GM12865 (cell line): ENCODE results near the gene GRAMD4.

Experiments
- DNase-seq: peaks from one replicate; pipeline ENCODE4 v3.0.0; 2010; ENCODE audit warnings: low read depth
- H3K4me3 ChIP-seq: 2 replicates; pipeline ENCODE4 v1.5.1; 2011; ENCODE audit warnings: mild to moderate bottlenecking, low read depth, low read length, control low read depth
- TF ChIP-seq, protein P1 (sequence below): IDR thresholded peaks from 2 replicates; pipeline ENCODE4 v1.5.1; 2011; ENCODE audit warnings: low read length, control low read depth, low read depth, inconsistent platforms; ENCODE audit not compliant: insufficient read depth; ENCODE audit errors: missing control alignments

The GRAMD4 gene

DNA sequence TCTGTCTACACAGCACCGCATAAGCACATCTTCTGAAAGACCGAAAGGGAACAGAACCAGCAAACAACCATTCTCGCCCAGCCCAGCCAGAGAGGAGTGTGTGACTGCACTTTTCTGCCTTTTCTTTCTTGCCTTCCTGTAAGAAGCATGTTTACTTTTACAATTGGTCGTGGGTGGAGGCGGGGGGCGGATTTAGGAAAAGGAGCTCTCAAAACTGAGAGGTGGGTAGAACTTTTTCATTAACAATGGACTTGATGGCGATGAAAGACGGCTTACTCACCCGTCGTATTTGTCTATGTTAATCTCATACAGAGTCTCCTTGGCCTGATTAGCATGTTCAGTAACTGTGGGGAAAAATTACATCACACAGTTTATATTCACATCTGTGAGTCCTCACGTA lies 90.6 kb downstream of the GRAMD4 start:
- no peak overlapping the region for H3K4me3 ChIP-seq
- TF ChIP-seq, protein P1, sequence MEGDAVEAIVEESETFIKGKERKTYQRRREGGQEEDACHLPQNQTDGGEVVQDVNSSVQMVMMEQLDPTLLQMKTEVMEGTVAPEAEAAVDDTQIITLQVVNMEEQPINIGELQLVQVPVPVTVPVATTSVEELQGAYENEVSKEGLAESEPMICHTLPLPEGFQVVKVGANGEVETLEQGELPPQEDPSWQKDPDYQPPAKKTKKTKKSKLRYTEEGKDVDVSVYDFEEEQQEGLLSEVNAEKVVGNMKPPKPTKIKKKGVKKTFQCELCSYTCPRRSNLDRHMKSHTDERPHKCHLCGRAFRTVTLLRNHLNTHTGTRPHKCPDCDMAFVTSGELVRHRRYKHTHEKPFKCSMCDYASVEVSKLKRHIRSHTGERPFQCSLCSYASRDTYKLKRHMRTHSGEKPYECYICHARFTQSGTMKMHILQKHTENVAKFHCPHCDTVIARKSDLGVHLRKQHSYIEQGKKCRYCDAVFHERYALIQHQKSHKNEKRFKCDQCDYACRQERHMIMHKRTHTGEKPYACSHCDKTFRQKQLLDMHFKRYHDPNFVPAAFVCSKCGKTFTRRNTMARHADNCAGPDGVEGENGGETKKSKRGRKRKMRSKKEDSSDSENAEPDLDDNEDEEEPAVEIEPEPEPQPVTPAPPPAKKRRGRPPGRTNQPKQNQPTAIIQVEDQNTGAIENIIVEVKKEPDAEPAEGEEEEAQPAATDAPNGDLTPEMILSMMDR: no peak
- DNase-seq: no peak

DNA sequence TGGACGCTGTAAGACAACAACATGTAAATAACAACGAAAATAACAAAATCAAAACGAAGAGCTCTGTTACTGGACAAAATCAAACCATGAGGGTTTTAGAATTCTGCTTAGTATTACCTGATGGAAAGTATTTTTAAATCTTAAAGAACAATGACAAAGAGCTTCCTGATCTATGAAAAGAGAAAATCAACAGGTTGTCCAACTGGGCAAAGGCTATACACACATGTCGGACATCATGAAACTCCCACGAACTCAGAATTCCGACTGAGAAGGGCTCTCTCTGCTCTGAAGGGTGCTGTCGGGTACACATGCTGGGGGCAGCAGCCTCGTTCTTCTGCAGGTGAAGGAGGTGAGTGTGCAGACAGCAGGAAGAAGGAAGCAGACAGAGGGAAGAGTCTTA lies 92.1 kb downstream of the GRAMD4 start:
- DNase-seq: no peak
- no peak overlapping the region for H3K4me3 ChIP-seq
- TF ChIP-seq, protein P1: no peak

- DNase-seq: no peak
- TF ChIP-seq, protein P1: no peak
- H3K4me3 ChIP-seq: no peak overlapping the region
These were observed 94.4 kb downstream of the GRAMD4 start for GRCh38 chr22:46714550-46714949.

DNA sequence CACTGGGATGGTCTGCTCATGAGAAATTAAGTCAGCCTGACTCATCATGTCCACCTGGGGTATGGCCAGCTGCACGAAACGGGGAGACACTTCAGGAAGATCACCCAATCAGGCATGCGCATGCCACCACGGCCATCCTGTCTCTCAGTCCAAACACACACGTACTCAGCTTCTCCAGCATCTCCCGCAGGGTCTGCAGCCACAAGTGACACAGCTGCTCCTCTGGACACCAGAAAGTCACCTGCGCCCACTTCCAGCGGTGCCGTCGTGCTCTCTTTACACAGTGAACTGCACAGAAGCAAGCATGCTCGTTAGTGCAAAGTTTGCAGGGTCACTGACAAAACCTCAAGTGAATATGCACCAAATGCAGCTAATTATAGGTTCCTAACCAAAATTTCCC lies 99.7 kb downstream of the GRAMD4 start:
- no peak for DNase-seq
- TF ChIP-seq, protein P1: no peak
- no peak overlapping the region for H3K4me3 ChIP-seq

DNA sequence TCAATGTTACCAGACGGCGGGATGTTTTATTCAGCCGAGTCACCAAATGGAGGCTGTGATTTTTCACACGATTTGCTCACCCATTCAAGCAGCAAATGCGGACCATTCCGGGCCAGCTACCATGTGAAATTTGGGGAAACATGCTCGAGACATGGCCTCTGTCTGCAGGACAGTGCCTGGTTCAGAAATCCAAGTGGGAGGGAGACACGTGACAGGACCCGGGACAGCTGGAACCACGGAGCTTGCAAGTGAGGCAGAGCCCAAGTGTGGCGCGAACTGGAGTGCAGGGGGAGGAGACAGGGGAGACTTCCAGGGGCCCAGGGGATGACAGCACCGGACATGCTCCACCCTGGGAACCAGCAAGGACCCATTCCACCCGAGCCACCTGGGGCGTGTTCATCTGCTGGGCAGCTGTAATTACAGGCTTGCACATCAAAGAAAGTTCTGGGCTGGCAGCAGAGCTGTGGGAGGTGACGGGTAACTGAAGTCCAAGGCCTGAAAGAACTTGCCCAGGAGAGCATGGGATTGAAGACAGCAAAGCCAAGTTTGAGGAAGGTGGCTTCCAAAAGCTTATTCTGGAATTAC lies 101.4 kb downstream of the GRAMD4 start:
- TF ChIP-seq, protein P1: no peak
- H3K4me3 ChIP-seq: no peak overlapping the region
- DNase-seq: no peak

DNA sequence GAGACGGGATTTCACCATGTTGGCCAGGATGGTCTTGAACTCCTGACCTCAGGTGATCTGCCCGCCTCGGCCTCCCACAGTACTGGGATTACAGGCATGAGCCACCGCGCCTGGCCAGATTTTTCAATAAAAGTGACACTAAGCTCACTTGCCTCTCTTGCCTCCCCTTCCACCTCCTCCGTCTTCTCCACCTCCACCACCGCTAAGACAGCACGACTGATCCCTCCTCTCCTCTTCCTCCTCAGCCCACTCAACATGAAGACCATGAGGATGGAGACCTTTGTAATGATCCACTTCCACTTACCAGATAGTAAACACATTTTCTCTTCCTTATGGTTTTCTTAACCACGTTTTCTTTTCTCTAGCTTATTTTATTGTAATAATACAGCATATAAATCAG lies 103.7 kb downstream of the GRAMD4 start:
- TF ChIP-seq, protein P1: no peak
- H3K4me3 ChIP-seq: no peak overlapping the region
- DNase-seq: no peak

- TF ChIP-seq, protein P1: no peak
- DNase-seq: no peak
- H3K4me3 ChIP-seq: no peak overlapping the region
These were observed 104.9 kb downstream of the GRAMD4 start for GRCh38 chr22:46725096-46725495.
